Endothelial cell of umbilical vein (primary cell): Measurements from ENCODE around the gene ACTL10.

ENCODE experiments used
- CTCF ChIP-seq, 2 donors: IDR thresholded peaks; 1 replicate in 1 of 2; 2 replicates in 1 of 2; pipeline ENCODE4 v1.5.1; 2011; ENCODE audit warnings: low read length in 2 of 2, mild to moderate bottlenecking in 2 of 2, moderate library complexity in 2 of 2, control low read depth in 1 of 2, inconsistent platforms in 1 of 2, low read depth in 1 of 2; ENCODE audit not compliant: insufficient read depth in 1 of 2; ENCODE audit errors: extremely low read depth in 1 of 2
- POLR2A ChIP-seq: IDR thresholded peaks from 2 replicates; pipeline ENCODE4 v1.6.1; 2012; ENCODE audit warnings: low read depth, mild to moderate bottlenecking, control low read depth, low read length

- TF ChIP-seq CTCF (IDR thresholded peaks at IDR 0.05; ENCODE audit: extremely low read depth in 1 of 2, insufficient read depth in 1 of 2, low read depth in 1 of 2, low read length in 2 of 2): no peak
- no peak for TF ChIP-seq POLR2A
These were observed 6.9 kb downstream of the ACTL10 start for GRCh38 chr20:33673410-33674293.
